Motor neuron (in vitro differentiated cells): ENCODE results near the gene MBLAC1. TPM values are rescaled to one million over a fixed set of nuclear protein-coding genes. Genes with fewer than 3 reads are reported as not detected.
A peak's percentile ranks its signal among the peaks of the same experiment; 100 is the strongest.

Experiments used
- ATAC-seq, 8 experiments: fragments of 200-7000 bp; cut with Tn5 transposase; replicated peaks in 6 of 8; 2 replicates each; pipeline ENCODE4 v1.8.0; 2021; ENCODE audit warnings: mild to moderate bottlenecking in 8 of 8, moderate library complexity in 8 of 8
- H3K27ac ChIP-seq, 2 donors: fragments of 250-450 bp; sonication (Bioruptor Pico); 2 replicates each; pipeline ENCODE4 v1.9.0; 2021; ENCODE audit warnings: antibody characterized with exemption in 2 of 2, mild to moderate bottlenecking in 2 of 2, moderate library complexity in 1 of 2
- H3K4me1 ChIP-seq, 2 donors: fragments of 250-450 bp; sonication (Bioruptor Pico); replicated peaks in 1 of 2; 2 replicates each; pipeline ENCODE4 v1.6.1; 2021; ENCODE audit warnings: antibody characterized with exemption in 2 of 2, mild to moderate bottlenecking in 2 of 2, moderate library complexity in 1 of 2
- H3K4me3 ChIP-seq, 5 donors: fragments of 250-450 bp; sonication (Bioruptor Pico); 2 replicates each; pipeline ENCODE4 v1.9.0; 2021; ENCODE audit warnings: antibody characterized with exemption in 5 of 5, mild to moderate bottlenecking in 5 of 5, moderate library complexity in 4 of 5
- WGBS, 10 experiments: fragments of 450-650 bp; shearing (Covaris generic); methylation state at CpG; one replicate each; pipeline ENCODE4 v1.0.0; 2022; 5-methylcytosine and 5-hydroxymethylcytosine counted together
- in situ Hi-C, 9 experiments: fragments of 400-800 bp; cut with MboI; loops; one replicate each; pipeline ENCODE4 v1.15.0; 2021; ENCODE audit warnings: low sequenced_read_pairs in 9 of 9, low pct_unique_long_range_greater_than_20kb in 2 of 9; ENCODE audit not compliant: unreplicated experiment in 9 of 9
- total RNA-seq, 8 experiments: library from RNA; unstranded; fragments of 300-600 nt; gene quantifications; 2 replicates each; pipeline versions ENCODE4 v1.2.3 to v1.2.4, GENCODE V29; 2022

Gene MBLAC1
- total RNA-seq, 8 experiments from 2014 or later: 1.7 to 5.1 (median 4.1) TPM

DNA sequence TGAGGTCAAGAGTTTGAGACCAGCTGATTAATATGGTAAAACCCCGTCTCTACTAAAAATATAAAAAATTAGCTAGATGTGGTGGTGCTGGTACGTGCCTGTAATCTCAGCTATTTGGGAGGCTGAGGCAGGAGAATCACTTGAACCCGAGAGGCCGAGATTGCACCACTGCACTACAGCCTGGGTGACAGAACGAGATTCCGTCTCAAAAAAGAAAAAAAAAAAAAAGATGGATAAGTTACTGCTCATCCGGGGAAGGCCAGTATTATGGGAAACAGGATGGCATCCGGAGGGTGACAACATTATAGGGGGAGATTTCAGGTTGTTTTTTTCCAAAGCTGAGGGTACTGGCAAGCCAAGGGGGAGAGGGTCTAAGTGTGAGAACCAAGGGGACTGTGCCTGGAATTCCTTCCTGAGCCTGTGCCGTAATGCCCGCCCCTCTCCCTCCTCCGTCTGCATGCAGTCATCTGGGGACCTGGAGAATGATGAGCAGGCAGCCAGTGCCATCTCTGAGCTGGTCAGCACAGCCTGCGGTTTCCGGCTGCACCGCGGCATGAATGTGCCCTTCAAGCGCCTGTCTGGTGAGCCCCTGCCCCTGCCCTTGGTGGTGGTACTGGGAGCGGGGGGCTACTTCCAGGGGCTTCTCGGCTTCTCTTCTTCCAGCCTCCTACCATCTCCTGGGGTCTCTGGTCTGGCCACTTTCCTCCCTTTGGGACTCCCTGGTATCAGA is 26.3 kb downstream of the MBLAC1 start:
- ATAC-seq: no peak
- peaks cover 12 to 18% of the 10 kb centered on the region in 2 donors for H3K4me1 ChIP-seq
- 60 to 100% (median 88%) methylated on average over 1 to 11 of the region's 18 CpGs; no CpG with 5 or more reads in 2 of the 10 experiments for WGBS, 10 experiments
- H3K27ac ChIP-seq: no peak overlapping the region
- in situ Hi-C loops: no loop called here
- H3K4me3 ChIP-seq: no peak overlapping the region

- peaks cover 10 to 16% of the 10 kb centered on the region in 2 donors for H3K4me1 ChIP-seq
Observed at GRCh38 chr7:100153708-100154535, 27.2 kb downstream of the MBLAC1 start.

DNA sequence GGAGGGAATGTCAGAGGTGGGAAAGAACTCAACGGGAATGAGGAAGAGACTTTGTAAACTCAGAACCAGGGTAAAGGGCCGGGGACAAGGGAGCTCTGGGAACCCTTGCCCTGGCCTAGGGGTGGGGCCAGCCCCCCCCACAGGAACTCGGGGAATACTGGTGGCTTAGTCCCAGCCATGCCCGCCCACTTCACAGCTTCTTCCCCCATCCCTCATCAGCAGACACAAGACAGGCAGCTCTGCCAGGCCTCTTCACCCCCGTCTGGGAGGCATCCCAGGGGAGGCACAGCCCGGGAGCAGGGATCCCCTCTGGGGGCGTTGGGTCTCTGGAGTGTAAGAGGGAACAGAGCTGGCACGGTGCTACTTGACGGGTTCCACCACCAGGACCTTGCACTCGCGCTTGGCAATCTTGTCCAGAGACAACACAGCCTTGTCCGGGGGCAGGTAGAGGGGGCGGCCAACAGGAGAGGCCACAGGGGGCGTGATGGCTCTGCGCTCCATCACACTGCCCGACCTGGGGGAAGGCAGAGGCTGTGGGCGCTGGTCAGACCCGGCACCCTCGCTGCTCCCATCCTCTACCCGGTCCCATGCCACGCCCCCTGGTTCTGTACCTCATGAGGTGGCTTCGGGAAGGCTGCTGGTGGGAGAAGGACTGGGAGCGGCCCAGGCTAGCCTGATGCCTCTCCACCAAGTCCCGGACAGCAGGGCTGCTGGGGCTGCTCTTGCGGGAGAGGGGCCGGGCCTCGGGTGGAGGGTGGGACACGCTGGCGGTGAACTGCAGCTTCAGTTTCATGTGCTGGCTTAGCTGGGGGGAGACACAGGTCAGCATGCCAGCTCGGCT is 28.1 kb downstream of the MBLAC1 start:
- no peak for ATAC-seq
- H3K27ac ChIP-seq: no peak overlapping the region
- no peak overlapping the region for H3K4me3 ChIP-seq
- peaks cover 7 to 12% of the 10 kb centered on the region in 2 donors for H3K4me1 ChIP-seq
- 40 to 81% (median 59%) methylated on average over 1 to 9 of the region's 30 CpGs; no CpG with 5 or more reads in 6 of the 10 experiments for WGBS, 10 experiments
- in situ Hi-C loops: no loop called here

More at GRCh38 chr7:100153708-100154535, 27.2 kb downstream of the MBLAC1 start:
- WGBS, 10 experiments: 80 to 100% (median 94%) methylated on average over 1 to 3 of the region's 16 CpGs; no CpG with 5 or more reads in 4 of the 10 experiments
- in situ Hi-C loops: no loop called here
- no peak for ATAC-seq
- no peak overlapping the region for H3K4me3 ChIP-seq
- no peak overlapping the region for H3K27ac ChIP-seq

GRCh38 chr7:100155553-100156317 is 29.0 kb downstream of the MBLAC1 start:
- Histone ChIP-seq H3K27ac (no peak overlapping the region), H3K4me3 (no peak overlapping the region), H3K4me1 (peaks cover 6 to 10% of the 10 kb centered on the region in 2 donors)
- WGBS, 10 experiments: 83 to 99% (median 90%) methylated on average over 2 to 15 of the region's 20 CpGs; no CpG with 5 or more reads in 2 of the 10 experiments
- in situ Hi-C loops: no loop called here
- ATAC-seq: no peak

GRCh38 chr7:100156331-100157068 is 29.7 kb downstream of the MBLAC1 start:
- H3K4me3 ChIP-seq: no peak overlapping the region
- in situ Hi-C loops: no loop called here
- ATAC-seq: no peak
- 80 to 100% (median 91%) methylated on average over 1 to 13 of the region's 16 CpGs; no CpG with 5 or more reads in 4 of the 10 experiments for WGBS, 10 experiments
- peaks cover 6 to 10% of the 10 kb centered on the region in 2 donors for H3K4me1 ChIP-seq
- no peak overlapping the region for H3K27ac ChIP-seq

DNA sequence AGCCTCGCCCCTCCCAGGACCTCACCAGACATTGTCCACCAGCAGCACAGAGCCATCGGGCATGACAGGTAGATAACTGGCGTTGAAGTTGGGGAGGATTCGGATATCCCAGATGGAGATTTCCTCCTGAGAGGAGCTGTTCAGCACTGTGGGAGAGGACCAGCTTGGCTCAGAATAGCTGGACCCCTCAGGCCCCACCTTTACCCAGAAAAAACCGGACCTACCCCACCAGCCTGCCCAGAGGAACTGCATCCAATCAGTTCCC is 30.2 kb downstream of the MBLAC1 start:
- Histone ChIP-seq H3K27ac (no peak overlapping the region), H3K4me1 (peaks cover 6 to 10% of the 10 kb centered on the region in 2 donors), H3K4me3 (peak overlapping the region in 2 of 5 donors; percentile 69 to 93)
- in situ Hi-C loops: no loop called here
- WGBS, 10 experiments: 40 to 100% (median 90%) methylated on average over 1 to 2 of the region's 5 CpGs; no CpG with 5 or more reads in 7 of the 10 experiments
- ATAC-seq: no peak

DNA sequence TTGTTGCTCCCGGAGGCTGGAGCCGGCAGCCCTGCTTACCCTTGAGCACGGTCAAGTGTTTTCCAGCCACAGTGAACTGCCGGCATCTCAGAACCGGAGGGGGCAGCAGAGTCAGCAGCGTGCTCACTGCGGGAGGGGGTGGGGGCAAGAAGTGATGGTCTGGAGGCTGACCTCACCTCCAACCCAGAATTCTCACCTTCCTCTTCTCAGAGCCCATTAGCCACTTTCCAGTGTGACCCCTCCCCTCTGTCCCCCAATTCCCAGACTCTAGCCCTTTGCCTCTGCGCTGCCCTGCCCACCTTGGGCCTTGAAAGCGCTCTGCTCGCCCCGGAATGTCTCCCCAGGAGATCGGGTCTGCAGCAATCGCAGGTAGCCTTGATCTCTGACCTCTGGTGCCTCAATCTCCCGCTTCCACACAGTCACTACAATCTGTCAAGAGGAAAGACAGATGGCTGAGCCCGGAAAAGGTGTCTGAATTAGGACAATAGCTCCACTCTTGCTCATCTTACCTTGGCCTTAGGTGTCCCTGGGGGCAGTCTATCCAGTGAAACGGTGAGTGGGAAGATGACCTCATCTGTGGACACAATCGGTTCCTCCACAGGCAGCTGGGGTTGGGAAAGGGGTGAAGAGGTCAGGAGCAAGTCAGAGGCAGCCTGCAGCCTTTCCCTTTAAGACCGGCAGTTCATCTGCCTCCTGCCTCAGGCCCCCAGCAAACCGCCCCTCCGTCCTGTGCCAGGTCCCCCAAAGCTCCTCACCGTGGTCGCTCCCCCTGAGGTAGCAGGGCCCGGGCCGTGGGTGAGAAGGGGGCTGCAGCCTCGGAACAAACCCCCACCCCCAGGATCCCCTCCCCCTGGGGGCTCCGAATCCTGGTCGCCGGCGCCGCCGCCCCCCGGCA is 30.8 kb downstream of the MBLAC1 start:
- Histone ChIP-seq H3K4me3 (peak overlapping the region; percentile 69 to 93 (median 83)), H3K27ac (peak overlapping the region; percentile 50 to 54), H3K4me1 (peaks cover 6 to 10% of the 10 kb centered on the region in 2 donors)
- ATAC-seq: peak in 6 of 8 experiments; percentile 7 to 28 (median 14)
- WGBS, 10 experiments: 0 to 52% (median 33%) methylated on average over 1 to 9 of the region's 32 CpGs; no CpG with 5 or more reads in 3 of the 10 experiments
- in situ Hi-C loops: no loop called here

GRCh38 chr7:100158229-100159098 is 31.7 kb downstream of the MBLAC1 start, which contains the start of gene TRAPPC14:
TRAPPC14 (minus strand) TSS chr7:100158723; CDS start chr7:100158499, 224 bp downstream.
- in situ Hi-C loops: no loop called here
- WGBS, 10 experiments: 0 to 33% (median 20%) methylated on average over 2 to 7 of the region's 87 CpGs; no CpG with 5 or more reads in 7 of the 10 experiments
- Histone ChIP-seq H3K4me1 (peaks cover 6 to 10% of the 10 kb centered on the region in 2 donors), H3K27ac (peak within 1 kb of the TSS; percentile 50 to 54), H3K4me3 (peak within 1 kb of the TSS; percentile 69 to 93 (median 83))
- peak; percentile 81 to 91 (median 86) for ATAC-seq

DNA sequence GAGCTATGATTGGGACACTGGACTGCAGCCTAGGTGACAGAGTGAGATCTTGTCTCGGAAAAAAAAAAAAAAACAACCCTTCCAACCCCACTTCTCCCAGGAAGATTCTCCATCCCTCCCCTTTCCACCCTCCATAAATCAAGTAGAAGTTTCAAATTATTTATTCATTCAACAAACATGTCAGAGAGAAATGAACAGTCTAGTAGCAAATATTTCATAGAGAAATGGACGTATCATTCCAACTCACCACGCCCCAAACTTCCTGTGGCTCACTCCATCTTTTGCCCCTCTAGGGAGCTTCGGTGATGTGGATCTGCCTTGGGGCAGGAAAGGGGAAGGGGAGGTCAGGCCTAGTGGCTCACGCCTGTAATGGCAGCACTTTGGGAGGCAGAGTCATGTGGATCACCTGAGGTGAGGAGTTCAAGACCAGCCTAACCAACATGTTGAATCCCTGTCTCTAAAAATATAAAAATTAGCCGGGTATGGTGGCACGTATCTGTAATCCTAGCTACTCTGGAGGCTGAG is 32.4 kb downstream of the MBLAC1 start:
- no peak for ATAC-seq
- WGBS, 10 experiments: 34 to 96% (median 72%) methylated on average over 2 to 5 of the region's 7 CpGs; no CpG with 5 or more reads in 2 of the 10 experiments
- in situ Hi-C loops: no loop called here
- Histone ChIP-seq H3K4me3 (peak overlapping the region; percentile 69 to 93 (median 83)), H3K27ac (peak overlapping the region; percentile 50 to 54), H3K4me1 (peaks cover 6 to 10% of the 10 kb centered on the region in 2 donors)

DNA sequence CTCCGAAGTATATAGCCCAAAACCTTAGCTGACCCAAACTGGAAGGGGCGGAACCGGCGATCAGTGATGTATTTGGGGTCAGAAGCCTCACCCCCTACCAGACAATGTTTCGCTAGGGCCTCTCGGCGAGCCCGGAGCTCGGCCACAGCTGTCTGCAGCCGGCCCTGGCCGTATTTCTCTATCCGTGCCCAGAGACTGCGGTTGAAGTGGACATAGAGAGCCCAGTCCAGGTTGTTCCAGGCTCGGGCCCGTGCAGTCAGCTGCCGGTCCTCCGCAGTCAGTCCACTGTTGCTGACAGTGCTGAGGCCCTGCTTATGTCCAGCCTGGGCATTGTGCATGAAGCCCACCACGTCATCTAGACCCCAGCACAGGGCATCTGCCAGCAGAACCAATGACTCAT is 33.3 kb downstream of the MBLAC1 start:
- in situ Hi-C loops: no loop called here
- no peak overlapping the region for H3K27ac ChIP-seq
- WGBS, 10 experiments: 88 to 100% (median 91%) methylated on average over 3 to 8 of the region's 18 CpGs; no CpG with 5 or more reads in 5 of the 10 experiments
- H3K4me3 ChIP-seq: no peak overlapping the region
- no peak for ATAC-seq
- peaks cover 6 to 10% of the 10 kb centered on the region in 2 donors for H3K4me1 ChIP-seq
